GM12878 (cell line): ENCODE measurements around the gene ATP13A2. TPM values are rescaled to one million over a fixed set of nuclear protein-coding genes. Genes with fewer than 3 reads are reported as not detected.

Experiments used
- ATAC-seq: fragments of 200-7000 bp; cut with Tn5 transposase; 3 replicates; pipeline ENCODE4 v1.9.1; 2020; ENCODE audit warnings: mild to moderate bottlenecking, moderate library complexity
- BruUV-seq: library from RNA; stranded (reverse); fragments of 400-500 nt; replicated peaks from 2 replicates; lab custom pipeline; 2021; lab: Mats Ljungman, UMichigan
- CTCF ChIA-PET: fragments of 300-600 bp; sonication (Branson Sonifier 250); formaldehyde crosslinking; extraction: SDS; loops from one replicate; lab custom pipeline; 2021; ENCODE audit warnings: inconsistent platforms; lab: Yijun Ruan, JAX
- POLR2A ChIA-PET: fragments of 350-600 bp; formaldehyde crosslinking; extraction: SDS; loops from one replicate; lab custom pipeline; 2021; ENCODE audit warnings: inconsistent platforms; lab: Charles Lee
- RAD21 ChIA-PET: fragments of 300-600 bp; sonication (Branson Sonifier 250); formaldehyde crosslinking; loops from one replicate; lab custom pipeline; 2023; ENCODE audit warnings: antibody characterized with exemption; ENCODE audit not compliant: unreplicated experiment; lab: Charles Lee
- SMC1A ChIA-PET: fragments of 300-600 bp; sonication (Branson Sonifier 250); formaldehyde crosslinking; loops from one replicate; lab custom pipeline; 2023; ENCODE audit not compliant: unreplicated experiment, uncharacterized antibody; lab: Charles Lee
- DNase-seq: peaks from one replicate; pipeline ENCODE4 v3.0.0-alpha.2; 2011; ENCODE audit warnings: low read depth, low spot score
- FAIRE-seq: peaks from 3 replicates; lab custom pipeline; 2011; peaks lifted over from hg19 to GRCh38; lab: Jason Lieb, UNC
- H2AFZ ChIP-seq: 2 replicates; pipeline ENCODE4 v1.6.0; 2011; ENCODE audit warnings: low read depth, low read length, control low read depth; ENCODE audit not compliant: control insufficient read depth
- H3K27ac ChIP-seq: 2 replicates; pipeline ENCODE4 v1.5.1; 2011; ENCODE audit warnings: control low read depth; ENCODE audit not compliant: control insufficient read depth, insufficient read depth
- H3K27me3 ChIP-seq, 2 experiments: replicated peaks in 1 of 2; 2 replicates each; pipeline versions ENCODE4 v1.6.0 to v1.6.1; 2011; ENCODE audit warnings: low read length in 1 of 2; ENCODE audit not compliant: control insufficient read depth in 2 of 2, insufficient read depth in 2 of 2
- H3K36me3 ChIP-seq, 2 experiments: 2 replicates each; pipeline ENCODE4 v1.5.1; 2011; ENCODE audit warnings: low read length in 1 of 2; ENCODE audit not compliant: control insufficient read depth in 2 of 2, insufficient read depth in 2 of 2
- H3K4me1 ChIP-seq: 2 replicates; pipeline ENCODE4 v1.6.1; 2011; ENCODE audit warnings: mild to moderate bottlenecking, low read length, moderate library complexity, mixed read lengths; ENCODE audit not compliant: control insufficient read depth, insufficient read depth
- H3K4me2 ChIP-seq: 2 replicates; pipeline ENCODE4 v1.6.0; 2011; ENCODE audit warnings: control low read depth; ENCODE audit not compliant: control insufficient read depth, insufficient read depth
- H3K4me3 ChIP-seq: fragments of 200-600 bp; sonication (generic); 2 replicates; pipeline ENCODE4 v1.5.1; 2016
- H3K79me2 ChIP-seq: 2 replicates; pipeline ENCODE4 v1.6.0; 2011; ENCODE audit warnings: low read length; ENCODE audit not compliant: control insufficient read depth, insufficient read depth
- H3K9ac ChIP-seq: 2 replicates; pipeline ENCODE4 v1.8.0; 2011; ENCODE audit warnings: low read length, control low read depth, mixed read lengths; ENCODE audit not compliant: control insufficient read depth, insufficient read depth
- H3K9me3 ChIP-seq: replicated peaks from 3 replicates; pipeline ENCODE4 v1.5.1; 2011; ENCODE audit warnings: mild to moderate bottlenecking, low read length; ENCODE audit not compliant: control insufficient read depth, insufficient read depth
- H4K20me1 ChIP-seq: 2 replicates; pipeline ENCODE4 v1.6.0; 2011; ENCODE audit not compliant: control insufficient read depth, insufficient read depth
- ASH2L ChIP-seq: fragments of 300-600, 200-600 bp; sonication (generic); IDR thresholded peaks from 2 replicates; pipeline ENCODE4 v1.6.1; 2017; ENCODE audit warnings: low read depth, mild to moderate bottlenecking, borderline replicate concordance
- BCL11A ChIP-seq: IDR thresholded peaks from 2 replicates; pipeline ENCODE4 v1.6.1; 2011; ENCODE audit warnings: low read depth, low read length
- CBX3 ChIP-seq: fragments of 200-600 bp; sonication (generic); IDR thresholded peaks from 2 replicates; pipeline ENCODE4 v1.6.1; 2016; ENCODE audit warnings: low read depth, borderline replicate concordance
- RB1 ChIP-seq: fragments of 450-650 bp; formaldehyde crosslinking; IDR thresholded peaks from 2 replicates; pipeline ENCODE4 v1.6.1; 2017; ENCODE audit warnings: mild to moderate bottlenecking, borderline replicate concordance
- SRF ChIP-seq, 2 experiments: IDR thresholded peaks; 2 replicates each; pipeline ENCODE4 v1.6.1; 2011; ENCODE audit warnings: low read depth in 2 of 2, low read length in 2 of 2, mild to moderate bottlenecking in 1 of 2, moderate library complexity in 1 of 2
- YY1 ChIP-seq: IDR thresholded peaks from 2 replicates; pipeline ENCODE4 v1.6.1; 2011; ENCODE audit warnings: low read depth, mild to moderate bottlenecking, low read length
- ZBED1 ChIP-seq: IDR thresholded peaks from 2 replicates; pipeline ENCODE4 v1.6.1; 2016; ENCODE audit warnings: borderline replicate concordance
- ZNF274 ChIP-seq: IDR thresholded peaks from one replicate; pipeline ENCODE4 v1.8.0; 2011; ENCODE audit not compliant: insufficient read length, insufficient read depth
- WGBS: methylation state at CpG from one replicate; pipeline ENCODE4 v1.1.6; 2016; ENCODE audit warnings: low lambda C conversion rate; ENCODE audit not compliant: insufficient replicate concordance, insufficient coverage; ENCODE audit errors: missing lambda C conversion rate; 5-methylcytosine and 5-hydroxymethylcytosine counted together
- in situ Hi-C: fragments of 300-500 bp; cut with MboI; formaldehyde crosslinking; loops from 9 replicates; pipeline ENCODE4 v1.14.3; 2018; ENCODE audit warnings: mixed read lengths
- intact Hi-C: fragments of 100-400 bp; cut with micrococcal nuclease; formaldehyde crosslinking; loops from one replicate; pipeline ENCODE4 v1.14.2; 2022; ENCODE audit not compliant: unreplicated experiment
- polyA plus RNA-seq, 11 experiments: library from polyadenylated mRNA; depleted of rRNA in 4 of 11; unstranded in 6 of 11; stranded (reverse) in 5 of 11; fragments of >200 nt; fragmentation: Nextera tagmentation in 4 of 11; fragmentation: Illumina TruSeq in 1 of 11; extraction: Ambion mirVana in 4 of 11; extraction: Trizol in 1 of 11; gene quantifications; 1 replicate in 1 of 11; 2 replicates in 10 of 11; pipeline versions ENCODE4 v1.2.1 to v1.2.3, GENCODE V29; 2011 to 2016; ENCODE audit warnings: inconsistent platforms in 2 of 11, missing spikeins in 2 of 11, low read depth in 1 of 11
- total RNA-seq, 4 experiments: library from RNA; depleted of rRNA in 3 of 4; stranded (reverse); fragments of >200 nt in 3 of 4; fragmentation: Illumina TruSeq in 1 of 4; extraction: Trizol in 1 of 4; gene quantifications; 2 replicates each; pipeline versions ENCODE4 v1.2.1 to v1.2.3, GENCODE V29; 2013 to 2021
- TF ChIP-seq, protein P1 (sequence below): fragments of 450-650 bp; IDR thresholded peaks from 2 replicates; pipeline ENCODE4 v1.6.1; 2016; ENCODE audit warnings: mild to moderate bottlenecking
- TF ChIP-seq, protein P2 (sequence below): IDR thresholded peaks from 2 replicates; pipeline ENCODE4 v1.6.1; 2011; ENCODE audit warnings: borderline replicate concordance, low read depth, mild to moderate bottlenecking, moderate library complexity, low read length; ENCODE audit not compliant: insufficient read depth, poor library complexity, severe bottlenecking

ATP13A2 gene
- total and polyA plus RNA-seq, 10 of the 15 experiments (the other 5 are each of a cell fraction or from before 2014, with no cell fraction given): 0.24 to 30.5 (median 8.0) TPM

DNA sequence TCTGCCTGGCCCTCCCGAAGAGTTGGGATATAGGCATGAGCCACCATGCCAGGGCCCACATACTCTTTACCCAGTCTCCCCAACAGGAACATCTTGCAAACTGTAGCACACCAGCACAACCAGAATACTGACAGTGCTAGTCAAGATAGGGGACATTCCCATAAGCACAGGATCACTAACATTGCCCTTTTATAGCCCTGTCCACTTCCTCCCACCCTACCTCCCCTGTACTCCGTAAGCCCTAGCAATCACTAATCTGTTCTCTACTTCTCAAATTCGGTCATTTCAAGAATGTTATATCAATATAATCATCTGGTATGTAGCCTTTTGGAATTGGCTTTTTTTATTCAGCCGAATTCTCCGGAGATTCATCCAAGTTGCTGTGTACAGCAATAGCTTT lies 36.2 kb upstream of the ATP13A2 start:
- no peak overlapping the region for H2AFZ ChIP-seq
- no peak overlapping the region for H3K4me2 ChIP-seq
- FAIRE-seq (no peak), ATAC-seq (peak; percentile 31; the same call in 2 of the 3 replicates), DNase-seq (no peak)
- intact Hi-C loops (loop anchor here (2.0 to 5.0 kb wide), 2 partner anchors 151 to 426 kb away; no protein-coding TSS in a partner anchor), in situ Hi-C loops (loop anchor here (5.0 kb wide), 2 partner anchors 91 to 421 kb away; no protein-coding TSS in a partner anchor)
- POLR2A ChIA-PET: interaction anchor here (0.6 kb wide), 1 partner anchor 79 kb away, joined by 4 read pairs; no protein-coding TSS in a partner anchor
- 97% methylated on average over 5 of the region's 5 CpGs for WGBS
- H4K20me1 ChIP-seq: no peaks in the 10 kb centered on the region
- H3K9ac ChIP-seq: no peak overlapping the region
- H3K79me2 ChIP-seq: peaks cover 26% of the 10 kb centered on the region
- peaks cover 3% of the 10 kb centered on the region; the same call in 1 of the 2 replicates for H3K4me1 ChIP-seq
- SMC1A ChIA-PET: interaction anchor here (1.1 to 1.4 kb wide), 4 partner anchors 24 to 427 kb away, joined by 3 to 4 read pairs (median 4); no protein-coding TSS in a partner anchor
- H3K27ac ChIP-seq: no peak overlapping the region
- H3K27me3 ChIP-seq: no peaks in the 10 kb centered on the region
- RAD21 ChIA-PET: no interaction called here
- no peaks in the 10 kb centered on the region for H3K9me3 ChIP-seq
- no TSS peak for BruUV-seq
- H3K4me3 ChIP-seq: no peak overlapping the region
- peaks cover 0 to 8% of the 10 kb centered on the region in 2 experiments; a peak in 2 of 4 replicates for H3K36me3 ChIP-seq
- TF ChIP-seq ZBED1 (no peak), SRF (IDR thresholded peaks at IDR 0.05; ENCODE audit: low read depth in 2 of 2, low read length in 2 of 2) (peak in 1 of 2 experiments; percentile 68; a peak in 1 of 4 replicates)
- CTCF ChIA-PET: interaction anchor here (0.9 to 5.6 kb wide), 7 partner anchors 15 to 96 kb away, joined by 3 to 50 read pairs (median 4); no protein-coding TSS in a partner anchor

DNA sequence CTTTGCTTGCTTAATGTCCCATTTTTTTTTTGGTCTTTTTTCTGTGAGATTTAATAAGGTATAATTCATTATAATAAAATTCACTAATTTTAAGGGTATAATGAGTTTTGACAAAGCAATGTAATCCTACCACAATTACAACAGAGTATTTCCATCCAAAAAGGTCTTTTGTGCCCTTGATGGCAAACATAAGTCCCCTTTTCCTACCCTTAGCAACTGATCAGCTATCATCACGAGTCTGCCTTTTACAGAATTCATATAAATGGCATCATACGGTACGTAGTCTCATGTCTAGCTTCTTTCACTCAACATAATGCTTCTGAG lies 34.6 kb upstream of the ATP13A2 start:
- Histone ChIP-seq H3K79me2 (peaks cover 12% of the 10 kb centered on the region), H4K20me1 (no peaks in the 10 kb centered on the region), H3K9me3 (no peaks in the 10 kb centered on the region), H3K27ac (no peak overlapping the region), H3K36me3 (peaks cover 2 to 18% of the 10 kb centered on the region in 2 experiments; a peak in 3 of 4 replicates), H3K4me3 (no peak overlapping the region), H2AFZ (no peak overlapping the region), H3K27me3 (no peaks in the 10 kb centered on the region), H3K9ac (no peak overlapping the region), H3K4me2 (no peak overlapping the region), H3K4me1 (peaks cover 3% of the 10 kb centered on the region; the same call in 1 of the 2 replicates)
- FAIRE-seq (no peak), ATAC-seq (no peak), DNase-seq (no peak)
- intact Hi-C loops: loop anchor here (1.0 to 5.0 kb wide), 3 partner anchors 95 to 424 kb away; no protein-coding TSS in a partner anchor
- no peak for TF ChIP-seq BCL11A
- TF ChIP-seq, protein P1, sequence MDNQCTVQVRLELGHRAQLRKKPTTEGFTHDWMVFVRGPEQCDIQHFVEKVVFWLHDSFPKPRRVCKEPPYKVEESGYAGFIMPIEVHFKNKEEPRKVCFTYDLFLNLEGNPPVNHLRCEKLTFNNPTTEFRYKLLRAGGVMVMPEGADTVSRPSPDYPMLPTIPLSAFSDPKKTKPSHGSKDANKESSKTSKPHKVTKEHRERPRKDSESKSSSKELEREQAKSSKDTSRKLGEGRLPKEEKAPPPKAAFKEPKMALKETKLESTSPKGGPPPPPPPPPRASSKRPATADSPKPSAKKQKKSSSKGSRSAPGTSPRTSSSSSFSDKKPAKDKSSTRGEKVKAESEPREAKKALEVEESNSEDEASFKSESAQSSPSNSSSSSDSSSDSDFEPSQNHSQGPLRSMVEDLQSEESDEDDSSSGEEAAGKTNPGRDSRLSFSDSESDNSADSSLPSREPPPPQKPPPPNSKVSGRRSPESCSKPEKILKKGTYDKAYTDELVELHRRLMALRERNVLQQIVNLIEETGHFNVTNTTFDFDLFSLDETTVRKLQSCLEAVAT: no peak
- TF ChIP-seq CBX3: no peak
- TF ChIP-seq ZNF274: no peak
- TF ChIP-seq RB1: no peak
- no peak for TF ChIP-seq YY1
- no peak for TF ChIP-seq ASH2L
- no peak for TF ChIP-seq SRF (IDR thresholded peaks at IDR 0.05; ENCODE audit: low read depth in 2 of 2, low read length in 2 of 2)
- TF ChIP-seq, protein P2, sequence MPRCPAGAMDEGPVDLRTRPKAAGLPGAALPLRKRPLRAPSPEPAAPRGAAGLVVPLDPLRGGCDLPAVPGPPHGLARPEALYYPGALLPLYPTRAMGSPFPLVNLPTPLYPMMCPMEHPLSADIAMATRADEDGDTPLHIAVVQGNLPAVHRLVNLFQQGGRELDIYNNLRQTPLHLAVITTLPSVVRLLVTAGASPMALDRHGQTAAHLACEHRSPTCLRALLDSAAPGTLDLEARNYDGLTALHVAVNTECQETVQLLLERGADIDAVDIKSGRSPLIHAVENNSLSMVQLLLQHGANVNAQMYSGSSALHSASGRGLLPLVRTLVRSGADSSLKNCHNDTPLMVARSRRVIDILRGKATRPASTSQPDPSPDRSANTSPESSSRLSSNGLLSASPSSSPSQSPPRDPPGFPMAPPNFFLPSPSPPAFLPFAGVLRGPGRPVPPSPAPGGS: no peak
- ChIA-PET POLR2A (no interaction called here), CTCF (interaction anchor here (0.7 to 5.6 kb wide), 29 partner anchors 10 to 437 kb away, joined by 3 to 50 read pairs (median 5); no protein-coding TSS in a partner anchor), RAD21 (interaction anchor here (0.9 to 2.2 kb wide), 10 partner anchors 11 to 425 kb away, joined by 3 to 8 read pairs (median 3); no protein-coding TSS in a partner anchor), SMC1A (interaction anchor here (0.8 to 2.0 kb wide), 12 partner anchors 21 to 199 kb away, joined by 3 to 9 read pairs (median 5); partner anchors contain the start of gene PADI2)
- in situ Hi-C loops: loop anchor here (5.0 kb wide), 2 partner anchors 89 to 419 kb away; no protein-coding TSS in a partner anchor
- no TSS peak for BruUV-seq
- WGBS: 56% methylated on average over 3 of the region's 3 CpGs
